HG03575 (cell line): ENCODE results near the gene TTC34.
"Not testable (repeated sequence)": the region's sequence is repeated elsewhere in the genome, so short reads cannot be mapped to it uniquely, and the experiment has no call there.

Experiments used
- ATAC-seq: cut with Tn5 transposase; IDR thresholded peaks from one replicate; pipeline ENCODE4 v1.9.1; 2021; ENCODE audit not compliant: unreplicated experiment, insufficient number of reproducible peaks, low FRiP score; ENCODE audit errors: extremely low read depth

Gene TTC34

DNA sequence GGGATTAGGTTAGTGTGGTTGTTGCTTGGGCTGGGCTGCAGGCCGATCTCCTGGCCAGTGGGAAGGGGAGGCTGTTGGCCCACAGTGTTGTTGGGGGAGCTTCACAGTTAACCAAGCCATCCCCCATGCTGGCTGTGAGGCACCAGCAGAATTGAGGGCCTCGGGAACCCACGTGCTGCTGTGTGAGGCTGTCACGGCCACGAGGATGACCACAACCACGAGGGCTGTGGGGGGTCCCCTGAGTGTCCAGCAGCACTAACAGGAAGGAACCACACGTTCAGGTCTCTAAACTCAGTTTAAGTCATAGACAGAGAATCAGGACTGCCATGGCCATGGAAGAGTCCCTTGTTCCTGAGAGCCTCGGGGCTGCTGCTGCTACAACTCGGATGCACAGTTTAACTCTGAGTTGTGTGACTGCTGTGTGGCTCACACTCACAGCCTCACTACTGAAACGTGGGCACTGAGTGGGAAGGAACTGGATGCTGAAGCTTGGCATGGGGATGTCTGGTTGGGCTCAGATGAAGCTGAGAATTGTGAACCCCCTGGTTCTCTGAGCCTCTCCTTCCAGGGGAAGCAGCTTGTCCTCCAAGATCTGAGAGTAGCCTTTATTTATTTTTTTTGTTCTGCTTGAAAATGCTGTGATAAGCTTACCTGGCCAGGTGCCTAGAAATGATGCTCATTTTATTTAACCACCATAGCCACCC, 163.9 kb downstream of the TTC34 start:
- no peak for ATAC-seq

DNA sequence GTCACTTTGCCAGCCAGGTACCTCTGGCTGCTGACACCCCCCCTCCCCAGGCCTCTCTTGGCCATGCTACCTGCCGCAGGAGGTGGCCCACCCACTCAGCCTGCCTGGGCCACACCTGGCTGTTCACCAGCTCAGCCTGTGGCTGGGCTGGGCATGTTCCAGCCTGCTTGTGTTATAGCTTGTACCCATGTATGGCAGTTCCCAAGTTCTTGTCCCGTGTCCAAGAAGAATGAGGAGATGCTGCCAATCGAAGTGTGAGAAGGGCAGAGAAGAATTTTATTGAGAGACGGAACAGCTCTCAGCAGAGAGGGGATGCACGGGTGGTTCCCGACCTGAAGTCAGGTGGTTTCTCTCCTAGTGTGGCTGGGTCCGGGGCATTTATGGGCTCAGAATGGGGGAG, 164.8 kb downstream of the TTC34 start:
- ATAC-seq = no peak

DNA sequence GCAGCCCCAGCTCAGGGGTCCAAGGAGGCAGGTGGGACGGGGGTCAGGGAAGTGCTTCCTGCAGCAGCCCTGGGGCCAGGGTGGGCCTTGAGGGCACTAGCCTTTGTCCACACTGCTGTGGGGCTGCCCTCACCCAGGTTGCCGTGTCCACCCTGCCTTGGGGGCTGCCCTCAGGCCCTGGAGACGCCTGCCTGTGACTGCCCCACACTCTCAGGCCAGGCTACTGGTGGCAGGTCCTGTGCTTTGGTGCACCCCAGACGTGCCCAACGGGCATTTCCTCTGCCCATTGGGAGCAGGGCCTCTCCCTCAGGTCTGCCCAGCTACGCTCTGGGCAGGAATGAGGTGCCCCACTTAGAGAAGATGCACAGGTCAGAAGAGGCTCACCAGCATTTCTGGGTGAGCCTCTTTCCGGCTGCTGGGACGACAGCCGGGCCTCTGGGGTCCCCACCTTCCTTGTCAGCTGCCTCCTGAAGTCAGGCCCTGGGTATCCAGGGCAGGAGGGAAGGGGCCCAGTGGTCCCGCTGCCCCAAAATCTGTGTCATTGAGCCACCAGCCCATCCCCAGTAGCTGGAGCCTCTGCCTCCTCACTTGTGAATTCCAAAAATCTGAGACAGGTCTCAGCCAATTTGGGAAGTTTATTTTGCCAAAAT, 166.0 kb downstream of the TTC34 start:
- no peak for ATAC-seq

DNA sequence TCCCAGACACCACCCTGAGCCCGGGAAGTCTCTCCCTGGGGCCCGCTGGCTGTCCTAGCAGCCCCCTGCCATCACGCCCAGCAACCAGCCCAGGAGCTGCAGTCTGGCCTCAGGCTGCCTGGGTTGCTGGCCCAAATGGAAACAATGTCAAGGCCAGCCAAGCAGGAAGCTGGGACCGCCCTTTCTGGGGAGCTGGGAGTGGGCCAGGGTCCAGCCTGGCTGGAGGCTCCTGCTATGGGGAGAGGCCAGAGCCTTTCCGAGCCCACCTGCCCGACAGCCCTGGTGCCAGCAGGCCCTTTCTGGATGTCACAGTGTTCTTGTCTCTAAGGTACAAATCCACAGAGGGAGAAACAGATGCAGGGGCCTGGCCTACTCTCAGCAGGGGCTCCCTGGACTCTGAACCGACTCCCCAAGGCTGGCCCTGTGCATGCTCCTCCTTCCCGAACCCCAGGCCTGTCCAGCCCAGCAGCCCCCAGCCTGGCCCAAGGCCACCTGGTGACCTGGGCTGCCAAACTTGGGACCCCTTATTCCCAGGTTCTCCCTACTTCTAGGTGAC, 167.5 kb downstream of the TTC34 start:
- ATAC-seq = no peak

DNA sequence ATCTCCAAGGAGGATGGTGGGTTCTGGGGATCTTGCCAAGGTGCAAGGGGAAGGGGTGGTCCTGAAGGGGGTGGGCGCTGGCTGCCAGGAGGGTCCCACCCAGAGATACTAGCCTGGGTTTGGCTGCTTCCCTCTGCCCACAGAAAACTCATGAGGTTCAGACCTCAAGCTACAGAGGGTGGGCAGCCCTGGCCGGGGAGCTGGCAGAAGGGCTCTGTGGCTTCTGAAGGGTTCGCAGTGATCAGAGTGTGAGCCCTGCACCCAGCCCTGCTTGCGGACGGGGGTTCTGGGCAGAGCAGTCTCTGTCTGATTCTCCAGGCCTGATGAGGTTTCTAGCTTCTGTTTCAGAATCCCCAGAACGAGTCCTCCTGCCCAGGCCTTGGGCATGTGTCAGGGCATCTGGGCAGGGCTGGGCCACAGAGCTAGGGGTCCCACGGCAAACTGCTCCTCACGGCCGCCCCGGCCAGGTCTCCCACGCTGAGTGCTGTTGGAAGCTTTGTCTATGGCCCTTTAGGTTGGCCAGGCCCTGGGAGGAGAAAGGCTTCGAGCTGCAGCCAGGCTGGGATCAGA, 168.0 kb downstream of the TTC34 start:
- no peak for ATAC-seq

DNA sequence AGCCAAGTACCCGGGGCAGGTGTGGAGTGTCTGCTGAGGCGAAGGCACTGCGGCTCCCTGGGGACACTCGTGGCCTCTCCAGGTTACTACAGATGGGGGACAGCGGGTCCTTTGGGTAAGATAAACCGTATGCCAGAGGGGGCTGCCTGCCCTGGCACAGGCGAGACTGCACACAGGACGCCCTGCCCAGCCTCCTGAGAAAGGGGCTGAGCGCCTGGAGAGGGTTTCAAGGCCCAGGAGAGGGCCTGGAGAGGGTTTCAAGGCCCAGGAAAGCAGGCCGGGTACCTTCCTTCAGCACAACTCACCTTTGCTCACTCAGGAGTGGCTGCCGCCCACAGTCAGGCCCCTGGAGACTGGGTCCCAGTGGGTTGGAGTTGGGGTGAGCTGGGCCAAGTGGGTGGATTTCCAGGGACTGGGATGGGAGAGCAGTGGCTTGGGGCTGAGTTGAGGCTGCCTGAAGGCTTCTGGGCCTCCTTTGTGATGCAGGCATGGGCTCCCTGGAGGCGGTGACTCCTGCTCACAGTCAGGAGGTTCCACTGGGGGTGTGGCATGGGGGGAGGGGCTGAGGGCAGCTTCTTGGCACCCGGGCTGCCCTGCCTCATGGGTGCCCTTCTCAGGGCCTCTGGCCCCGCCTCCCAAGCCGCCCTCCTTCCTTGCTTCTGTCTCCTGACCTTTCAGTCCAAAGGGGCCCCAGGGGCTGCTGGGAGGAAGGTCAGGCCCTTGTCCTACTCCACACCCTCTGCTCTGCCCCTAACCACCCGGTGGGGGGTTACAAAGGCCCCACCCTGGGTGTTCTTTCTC, 168.7 kb downstream of the TTC34 start, which contains the start of gene MMEL1:
MMEL1 (minus strand) TSS at position 456 of the 801 bp plus-strand sequence. CDS start 3,532 bp downstream, outside the sequence.
- ATAC-seq = no peak

DNA sequence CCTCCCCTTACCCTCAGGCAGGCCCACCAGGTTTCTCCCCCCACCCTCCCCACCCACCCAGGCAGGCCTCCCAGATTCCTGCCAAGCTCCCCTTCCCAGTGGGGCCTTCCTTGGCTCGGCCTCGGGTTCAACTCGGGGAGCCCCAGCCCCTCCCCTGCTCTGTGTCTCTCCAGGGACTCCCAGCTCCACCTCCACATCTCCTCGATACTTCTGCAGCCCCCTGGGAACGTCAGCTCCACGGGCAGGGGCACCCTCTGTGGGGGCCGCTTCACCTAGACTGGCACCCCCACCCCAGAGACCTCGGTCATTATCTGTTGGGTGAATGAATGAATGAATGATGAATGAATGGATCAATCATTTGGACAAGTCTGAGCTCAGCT, 169.5 kb downstream of the TTC34 start:
- no peak for ATAC-seq

DNA sequence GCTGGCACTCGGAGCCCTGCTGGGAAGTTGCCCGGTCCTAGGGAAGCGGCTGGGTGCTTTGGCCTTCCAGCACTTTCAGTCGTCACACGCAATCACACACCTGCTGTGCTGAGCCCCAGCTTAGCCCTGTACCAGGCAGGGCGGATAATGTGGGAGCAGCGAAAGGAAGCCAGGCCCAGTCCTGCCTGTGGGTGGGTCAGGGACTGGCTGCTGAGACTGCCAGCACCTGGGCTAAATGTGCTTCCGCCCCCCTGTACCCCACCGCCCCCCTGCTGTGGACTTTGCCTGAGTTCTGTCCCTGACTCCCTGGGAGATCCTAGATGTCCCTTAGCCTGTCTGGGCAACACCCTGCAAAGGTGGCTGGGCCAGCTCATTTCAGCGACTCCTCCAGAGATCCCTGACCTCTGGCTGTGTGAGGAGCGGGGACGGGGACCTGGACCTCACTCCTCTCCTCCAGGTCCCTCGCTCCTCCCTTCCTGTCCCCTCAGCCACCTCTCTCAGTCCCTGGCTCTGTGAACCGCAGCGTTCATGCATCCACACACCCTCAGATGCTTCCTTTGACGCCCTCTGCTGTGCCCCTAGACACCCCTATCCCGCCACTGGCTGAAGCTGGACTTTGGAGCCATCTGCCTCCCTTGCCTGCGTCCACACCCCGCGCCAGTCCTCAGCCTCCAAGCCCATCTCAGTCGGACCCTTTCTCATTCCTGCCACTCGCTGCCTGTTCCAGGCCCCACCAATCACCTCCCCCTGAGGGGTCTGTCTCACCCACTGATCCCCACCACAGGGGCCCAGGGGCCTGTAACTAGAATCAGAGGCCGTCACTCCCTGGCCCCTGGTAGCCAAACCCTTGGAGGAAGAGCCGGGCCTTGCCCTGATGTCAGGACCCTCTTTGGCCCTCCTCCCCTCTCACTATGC, 170.1 kb downstream of the TTC34 start:
- ATAC-seq = no peak

DNA sequence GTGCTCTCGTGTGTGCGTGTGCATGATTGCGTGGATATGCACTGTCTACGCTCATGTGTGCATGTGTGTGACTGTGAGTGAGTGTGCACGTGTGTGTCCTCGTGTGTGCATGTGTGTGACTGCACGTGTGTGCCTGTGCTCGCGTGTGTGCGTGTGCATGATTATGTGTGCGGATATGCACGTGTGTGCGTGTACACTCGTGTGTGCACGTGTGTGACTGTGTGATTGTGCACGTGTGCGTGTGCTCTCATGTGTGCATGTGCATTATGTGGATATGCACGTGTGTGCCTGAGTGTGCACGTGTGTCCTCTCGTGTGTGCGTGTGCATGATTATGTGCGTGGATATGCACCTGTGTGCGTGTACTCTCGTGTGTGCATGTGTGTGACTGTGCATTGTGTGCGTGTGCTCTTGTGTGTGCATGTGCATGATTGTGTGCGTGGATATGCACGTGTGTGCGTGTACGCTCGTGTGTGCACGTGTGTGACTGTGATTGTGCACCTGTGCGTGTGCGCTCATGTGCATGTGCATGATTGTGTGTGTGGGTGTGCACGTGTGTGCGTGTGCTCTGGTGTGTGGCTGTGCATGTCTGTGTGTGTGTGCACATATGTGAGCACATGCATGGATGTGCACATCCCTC, 170.9 kb downstream of the TTC34 start:
- no peak for ATAC-seq

DNA sequence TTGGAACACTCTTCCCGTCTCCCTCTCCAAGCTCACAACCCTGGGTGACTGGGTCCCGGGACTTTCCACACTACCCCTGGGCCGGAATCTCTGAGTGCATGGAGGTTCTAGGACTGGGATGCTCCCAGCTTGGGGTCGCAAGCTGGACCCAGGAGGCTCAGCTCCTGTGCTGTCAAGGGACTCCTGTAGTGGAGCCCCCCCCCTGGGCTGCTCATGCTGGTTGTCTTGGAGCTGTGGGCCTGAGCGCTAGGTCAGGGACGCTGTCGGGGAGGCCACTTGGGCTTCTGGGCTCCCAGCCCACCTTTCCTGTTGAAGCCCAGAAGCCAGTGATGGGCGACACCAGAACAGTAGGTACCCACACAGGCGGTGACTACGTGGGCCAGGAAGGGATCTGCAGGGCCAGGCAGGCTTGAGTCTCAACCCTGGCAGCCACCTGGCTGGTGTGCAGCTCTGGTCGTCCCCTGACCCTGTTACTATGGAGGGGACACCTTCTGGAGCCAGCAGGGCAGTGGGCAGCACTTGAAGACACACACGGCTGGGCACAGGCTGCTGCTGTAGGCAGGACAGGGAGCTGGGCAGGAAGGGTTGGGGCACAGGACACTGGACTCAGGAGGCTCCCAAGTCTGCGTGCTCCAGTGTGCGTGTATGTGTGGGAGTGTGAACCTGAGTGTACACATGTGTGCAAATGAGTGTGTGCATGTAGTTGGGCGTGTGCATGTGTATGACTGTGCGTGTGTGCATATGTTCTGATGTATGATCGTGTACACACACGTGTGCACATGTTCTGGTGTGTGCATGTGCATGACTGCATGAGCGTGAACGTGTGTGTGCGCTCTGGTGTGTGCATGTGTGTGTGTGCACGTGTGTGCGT, 171.6 kb downstream of the TTC34 start:
- no peak for ATAC-seq

DNA sequence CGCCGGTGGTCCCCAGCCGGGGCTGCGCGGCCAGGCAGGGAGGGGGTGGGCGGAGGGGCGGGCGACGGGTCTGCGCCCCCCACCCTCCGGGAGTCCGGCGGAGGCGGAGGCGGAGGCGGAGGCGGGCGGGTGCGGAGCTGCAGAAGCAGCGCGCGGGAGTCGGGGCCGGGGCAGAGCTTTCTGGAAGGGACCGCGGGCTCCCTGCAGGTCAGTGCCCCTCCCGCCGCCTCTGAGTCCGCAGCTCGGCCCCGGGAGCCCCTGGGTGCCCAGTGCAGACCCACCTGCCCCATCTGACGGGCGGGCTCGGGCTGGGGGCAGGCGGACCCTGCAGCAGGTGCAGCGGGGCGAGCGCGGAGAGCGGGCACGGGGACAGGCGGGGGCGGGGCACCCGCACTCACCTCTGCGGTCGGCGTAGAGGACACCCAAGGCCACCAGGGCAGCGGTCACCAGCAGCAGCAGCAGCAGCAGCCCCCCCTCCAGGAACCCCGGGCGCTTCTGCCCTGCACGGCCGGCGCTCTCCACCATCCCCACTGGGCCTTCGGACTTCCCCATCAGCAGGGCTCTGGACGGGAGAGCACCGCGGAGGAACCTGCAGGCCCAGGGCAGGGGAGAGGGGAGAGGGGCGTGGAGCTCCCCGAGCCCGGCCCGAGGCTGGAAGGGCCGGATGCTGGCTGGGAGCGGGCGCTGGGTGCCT, 172.4 kb downstream of the TTC34 start:
- no peak for ATAC-seq

DNA sequence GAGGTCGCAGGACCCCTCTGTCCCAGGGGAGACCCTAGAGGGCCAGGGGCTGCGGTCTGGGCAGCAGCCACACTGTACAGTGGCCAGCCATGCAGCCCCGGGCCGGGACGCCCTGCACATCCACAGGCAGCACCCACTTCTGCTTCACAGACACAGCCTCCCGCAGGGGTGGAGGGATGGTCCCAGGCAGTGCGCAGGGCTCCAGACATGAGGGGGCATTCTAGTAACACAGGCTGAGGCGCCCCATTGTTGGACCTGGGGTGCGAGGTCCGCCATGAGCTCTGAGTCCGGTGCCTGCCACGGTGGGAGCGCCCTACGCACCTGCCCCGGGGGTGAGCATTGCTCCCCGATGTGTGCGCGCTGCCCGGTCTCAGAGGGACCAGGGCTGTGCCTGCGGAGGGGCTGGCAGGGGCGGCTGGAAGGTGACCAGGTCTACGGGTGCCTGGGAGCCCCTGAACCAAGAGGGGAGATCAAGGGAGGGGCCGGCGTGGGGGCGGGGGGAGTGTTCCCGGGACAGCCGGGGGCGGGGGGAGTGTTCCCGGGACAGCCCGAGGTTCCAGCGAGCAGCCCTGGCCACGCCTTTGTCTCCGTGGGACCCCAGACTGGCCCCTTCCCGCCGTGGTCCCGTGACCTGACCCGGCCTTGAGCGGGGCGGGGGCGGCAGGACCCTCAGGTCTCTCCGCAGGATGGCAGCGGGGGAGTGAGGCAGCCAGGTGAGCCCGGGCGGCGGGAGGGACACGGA, 173.1 kb downstream of the TTC34 start:
- no peak for ATAC-seq

DNA sequence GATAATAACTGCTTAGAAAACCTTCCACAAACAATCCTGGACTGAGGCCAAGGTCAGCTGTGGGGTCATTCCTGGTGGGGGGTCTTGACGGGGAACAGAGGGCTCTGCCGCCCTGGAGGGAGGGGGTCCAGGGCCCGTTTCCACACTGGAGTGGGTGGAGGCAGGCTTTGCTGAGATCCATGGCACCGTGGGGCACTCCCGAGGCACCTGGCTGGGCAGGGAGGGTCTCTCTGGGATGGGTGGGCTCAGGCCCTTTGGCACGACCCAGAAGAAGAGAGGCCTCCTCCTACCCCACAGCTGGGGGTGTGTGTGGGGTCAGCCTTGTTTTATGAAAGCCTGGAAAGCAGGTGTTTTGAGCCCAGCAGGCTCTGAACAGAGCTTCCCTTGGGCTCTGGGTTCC, 173.7 kb downstream of the TTC34 start:
- no peak for ATAC-seq

DNA sequence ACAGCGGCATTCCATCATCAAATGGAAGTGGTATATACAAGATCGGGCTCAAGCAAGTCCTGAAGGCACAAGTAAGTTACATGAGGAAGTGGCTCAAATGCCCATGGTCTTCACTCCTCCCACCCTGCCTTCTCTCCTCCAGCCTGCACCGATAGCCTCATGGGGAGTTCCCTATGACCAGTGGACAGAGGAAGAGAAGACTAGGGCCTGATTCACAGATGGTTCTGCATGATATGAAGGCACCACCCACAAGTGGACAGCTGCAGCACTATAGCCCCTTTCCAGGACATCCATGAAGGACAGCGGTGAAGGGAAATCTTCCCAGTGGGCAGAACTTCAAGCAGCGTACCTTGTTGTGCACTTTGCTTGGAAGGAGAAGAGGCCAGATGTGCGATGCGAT, 175.7 kb downstream of the TTC34 start:
- not testable (repeated sequence) for ATAC-seq

DNA sequence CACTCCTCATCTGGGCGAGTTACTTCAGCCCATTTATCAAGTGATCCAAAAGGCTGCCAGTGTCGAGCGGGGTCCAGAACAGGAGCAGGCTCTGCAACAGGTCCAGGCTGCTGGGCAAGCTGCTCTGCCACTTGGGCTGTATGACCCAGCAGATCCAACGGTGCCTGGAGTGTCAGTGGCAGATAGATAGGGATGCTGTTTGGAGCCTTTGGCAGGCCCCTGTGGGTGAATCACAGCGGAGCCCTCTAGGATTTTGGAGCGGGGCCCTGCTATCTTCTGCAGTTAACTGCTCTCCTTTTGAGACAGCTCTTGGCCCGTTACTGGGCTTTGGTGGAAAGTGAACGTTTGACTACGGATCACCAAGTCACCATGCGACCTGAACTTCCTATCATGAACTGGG, 176.2 kb downstream of the TTC34 start:
- no peak for ATAC-seq

DNA sequence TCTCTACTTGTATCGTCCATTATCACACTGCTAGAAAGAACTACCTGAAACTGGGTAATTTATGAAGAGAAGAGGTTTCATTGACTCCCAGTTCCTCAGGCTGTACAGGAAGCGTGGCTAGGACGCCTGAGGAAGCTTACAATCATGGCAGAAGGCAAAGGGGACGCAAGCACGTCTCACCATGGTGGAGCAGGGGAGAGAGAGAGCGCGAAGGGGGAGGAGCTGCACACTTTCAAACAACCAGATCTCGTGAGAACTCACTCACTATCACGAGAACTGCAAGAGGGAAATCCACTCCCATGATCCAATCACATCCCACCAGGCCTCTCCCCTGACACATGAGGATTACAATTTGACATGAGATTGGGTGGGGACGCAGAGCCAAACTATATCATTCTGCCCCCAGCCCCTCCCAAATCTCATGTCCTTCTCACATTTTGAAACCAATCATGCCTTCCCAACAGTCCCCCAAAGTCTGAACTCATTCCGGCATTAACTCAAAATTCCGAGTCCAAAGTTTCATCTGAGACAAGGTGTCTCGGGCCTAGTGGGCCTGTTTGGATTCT, 176.7 kb downstream of the TTC34 start:
- no peak for ATAC-seq
